UCSD-AML1 (cell line): ENCODE measurements around the gene CEBPZ.
"Not testable (repeated sequence)": the region's sequence is repeated elsewhere in the genome, so short reads cannot be mapped to it uniquely, and the experiment has no call there.

Experiments used
- DNase-seq: peaks from one replicate; lab custom pipeline; 2025; ENCODE audit not compliant: unreplicated experiment; lab: John Stamatoyannopoulos, UW

CEBPZ gene

DNA sequence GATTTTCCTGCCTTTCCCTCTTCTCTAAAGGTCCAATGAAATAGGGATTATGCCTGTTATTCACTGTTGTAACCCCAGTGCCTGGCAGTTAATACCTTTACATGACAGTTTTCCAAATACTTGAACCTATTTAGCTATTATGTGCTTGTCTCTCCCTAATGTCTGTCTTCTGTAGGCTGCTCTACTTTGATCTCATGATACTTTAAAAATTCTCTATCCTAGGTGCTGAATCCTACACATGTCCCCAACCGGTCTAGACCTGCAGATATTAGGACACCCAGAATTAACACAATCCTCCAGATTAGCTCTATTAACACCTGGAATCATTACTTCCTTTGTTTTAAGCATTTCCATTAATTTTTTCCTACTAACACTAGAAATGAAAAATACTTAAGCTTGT, 7.3 kb downstream of the CEBPZ start:
- DNase-seq = no peak

- DNase-seq = no peak
Measured at GRCh38 chr2:37223131-37223530, 8.3 kb downstream of the CEBPZ start.

- no peak for DNase-seq
Measured at GRCh38 chr2:37219046-37219445, 12.3 kb downstream of the CEBPZ start.

GRCh38 chr2:37215250-37215649, 16.1 kb downstream of the CEBPZ start:
- no peak for DNase-seq

DNA sequence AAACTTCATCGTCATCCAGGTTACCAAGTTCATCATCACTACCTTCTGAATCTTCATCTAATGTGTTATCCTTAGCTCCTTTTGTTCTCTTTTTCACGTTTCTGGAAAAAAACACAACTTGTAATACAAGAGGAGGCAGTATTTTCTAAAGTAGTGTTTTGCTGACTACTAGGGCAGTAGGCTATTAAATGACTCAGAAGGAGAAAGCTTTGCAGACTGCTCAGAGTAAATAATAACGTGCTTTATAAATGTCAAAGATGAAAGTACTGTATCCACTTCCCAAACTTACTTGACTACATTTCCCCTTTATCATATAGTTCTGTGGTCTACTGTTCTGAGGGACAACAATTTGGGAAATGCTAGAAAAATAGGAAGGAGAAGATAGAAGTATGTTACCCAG, 19.5 kb downstream of the CEBPZ start:
- DNase-seq = no peak

- no peak for DNase-seq
Measured at GRCh38 chr2:37211212-37211611, 20.2 kb downstream of the CEBPZ start.

GRCh38 chr2:37206760-37207159, 24.6 kb downstream of the CEBPZ start:
- DNase-seq = not testable (repeated sequence)

DNA sequence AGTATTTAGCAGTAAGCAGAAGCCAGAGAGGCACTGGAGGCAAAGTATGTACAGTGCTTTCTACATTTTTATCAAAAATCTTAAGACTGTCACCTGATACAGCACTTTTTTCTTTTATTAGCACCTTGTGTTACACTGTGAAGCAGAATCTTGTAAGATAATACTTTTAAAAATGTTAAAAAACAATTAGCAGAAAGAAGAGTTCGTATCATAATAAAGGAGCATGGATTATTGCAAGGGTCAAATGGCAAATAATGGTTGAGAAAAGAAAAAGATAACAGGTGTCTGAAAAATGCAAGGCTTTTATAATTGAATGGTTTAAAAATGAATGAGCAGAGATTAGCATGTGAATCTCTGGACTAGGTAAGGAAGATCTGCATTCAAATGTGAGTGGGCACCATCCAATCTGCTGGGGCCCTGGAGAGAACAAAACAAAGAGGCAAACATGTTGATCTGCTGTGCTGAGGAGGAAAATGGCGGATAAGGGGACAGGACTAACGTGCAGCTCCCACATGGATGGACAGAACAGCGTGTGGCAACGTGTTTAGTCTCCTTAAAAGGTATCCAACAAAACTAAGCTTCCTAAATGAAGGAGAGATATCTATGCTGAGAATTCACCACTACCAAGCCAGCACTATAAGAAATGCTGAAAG, 25.6 kb downstream of the CEBPZ start:
- no peak for DNase-seq

DNA sequence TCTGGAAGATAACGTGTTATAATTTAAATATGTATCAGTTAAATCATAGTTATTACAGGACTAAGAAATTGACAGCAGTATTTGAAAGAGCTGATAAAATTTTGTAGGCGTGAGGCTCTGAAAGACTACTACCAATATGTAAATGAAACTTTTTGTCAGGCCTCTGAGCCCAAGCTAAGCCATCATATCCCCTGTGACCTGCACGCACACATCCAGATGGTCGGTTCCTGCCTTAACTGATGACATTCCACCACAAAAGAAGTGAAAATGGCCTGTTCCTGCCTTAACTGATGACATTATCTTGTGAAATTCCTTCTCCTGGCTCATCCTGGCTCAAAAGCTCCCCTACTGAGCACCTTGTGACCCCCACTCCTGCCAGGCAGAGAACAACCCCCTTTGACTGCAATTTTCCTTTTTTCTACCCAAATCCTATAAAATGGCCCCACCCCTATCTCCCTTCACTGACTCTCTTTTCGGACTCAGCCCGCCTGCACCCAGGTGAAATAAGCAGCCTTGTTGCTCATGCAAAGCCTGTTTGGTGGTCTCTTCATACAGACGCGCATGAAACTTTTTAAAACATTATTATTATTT, 26.2 kb downstream of the CEBPZ start:
- DNase-seq = not testable (repeated sequence)

GRCh38 chr2:37203708-37204107, 27.7 kb downstream of the CEBPZ start:
- no peak for DNase-seq

GRCh38 chr2:37201766-37202165, 29.6 kb downstream of the CEBPZ start:
- no peak for DNase-seq

DNA sequence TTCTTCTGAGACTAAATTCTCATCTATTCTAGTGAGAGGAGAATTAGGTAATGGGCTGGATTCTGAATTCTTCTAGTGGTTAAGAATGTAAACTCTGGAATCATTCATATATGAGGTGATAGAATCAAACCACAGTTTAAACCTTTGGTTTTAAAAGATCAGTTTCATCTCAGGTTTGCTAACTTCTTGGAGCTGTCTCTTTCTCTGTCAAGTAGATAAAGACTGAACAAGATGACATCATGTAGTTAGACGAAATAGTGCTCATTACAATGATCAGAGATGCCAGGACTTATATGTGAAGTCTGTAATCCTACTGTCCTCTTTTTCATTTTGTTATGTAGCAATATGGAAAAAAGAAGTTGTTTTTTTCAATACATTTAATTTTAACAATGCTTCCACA, 30.2 kb downstream of the CEBPZ start:
- no peak for DNase-seq

DNA sequence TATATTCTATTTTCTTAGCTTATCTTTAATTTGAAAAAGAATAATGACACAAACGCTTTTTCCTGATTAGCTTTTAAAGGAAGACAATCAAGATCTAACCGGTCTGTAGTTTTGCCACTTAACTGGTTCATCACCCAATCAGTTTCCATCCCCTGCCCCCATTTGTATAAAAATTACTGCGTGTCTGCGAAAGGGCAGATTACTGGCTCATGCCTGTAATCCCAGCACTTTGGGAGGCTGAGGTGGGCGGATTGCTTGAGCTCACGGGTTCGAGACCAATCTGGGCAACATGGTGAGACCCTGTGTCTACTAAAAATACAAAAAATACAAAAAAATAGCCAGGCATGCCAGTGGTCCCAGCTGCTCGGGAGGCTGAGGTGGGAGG, 32.7 kb downstream of the CEBPZ start:
- no peak for DNase-seq

- DNase-seq = peak; percentile 86
Measured at GRCh38 chr2:37196320-37197195, 34.8 kb downstream of the CEBPZ start, which contains the start of gene CEBPZOS. Gene CEBPZOS (plus strand): TSS chr2:37196496. CDS start chr2:37199705, 3,209 bp downstream.

GRCh38 chr2:37195862-37196319, 35.5 kb downstream of the CEBPZ start:
- DNase-seq = not testable (repeated sequence)

DNA sequence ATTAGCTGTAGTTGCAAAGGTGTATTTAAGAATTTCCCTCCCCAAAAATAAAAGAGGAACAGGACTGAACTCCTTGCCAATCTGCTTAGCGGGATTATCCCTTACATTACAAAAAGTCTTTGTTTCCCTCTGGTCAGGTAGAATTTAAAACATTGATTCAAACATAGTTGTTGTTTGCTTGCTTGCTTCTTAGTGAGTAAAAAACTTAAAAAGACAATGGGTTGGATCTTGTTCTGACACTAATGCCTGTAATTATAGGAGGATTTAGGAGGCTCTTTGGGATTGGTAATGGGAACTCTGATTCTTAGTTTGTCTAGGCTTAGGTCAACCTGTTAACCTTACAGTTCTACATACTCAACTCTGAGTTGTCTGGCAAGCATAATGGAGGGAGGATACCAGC, 38.8 kb downstream of the CEBPZ start:
- DNase-seq = no peak

- DNase-seq = no peak
Measured at GRCh38 chr2:37191747-37192146, 39.6 kb downstream of the CEBPZ start.

- no peak for DNase-seq
Measured at GRCh38 chr2:37191253-37191652, 40.1 kb downstream of the CEBPZ start.

DNA sequence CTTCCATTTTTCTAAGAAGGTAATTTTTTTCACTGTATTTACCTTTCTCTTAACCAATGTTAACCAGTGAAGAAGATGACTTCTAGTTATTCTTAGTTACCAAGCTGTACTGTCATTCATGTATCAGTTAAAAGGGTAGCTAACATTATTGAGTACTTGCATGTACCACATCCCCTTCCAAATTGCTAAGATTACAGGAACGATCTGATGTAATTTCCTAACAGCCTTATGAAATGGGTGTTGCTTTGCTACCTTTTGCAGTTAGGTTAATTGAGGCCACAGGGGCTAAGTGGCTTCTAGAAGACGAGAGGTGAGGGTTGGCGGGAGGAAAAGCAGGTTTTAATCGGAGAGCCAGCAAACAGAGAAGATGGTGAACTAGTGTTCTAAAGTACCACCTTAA, 41.1 kb downstream of the CEBPZ start:
- no peak for DNase-seq

- DNase-seq = peak; percentile 21
Measured at GRCh38 chr2:37189452-37190153, 41.8 kb downstream of the CEBPZ start.

GRCh38 chr2:37188570-37188969, 42.8 kb downstream of the CEBPZ start, which contains the start of gene SULT6B1:
Gene SULT6B1 (minus strand): TSS chr2:37188670. CDS start chr2:37188640, 30 bp downstream.
- no peak for DNase-seq
